SU-DHL-6 (cell line): ENCODE data around the gene CFAP92.

ENCODE experiments used
- H2AFZ ChIP-seq: fragments of 200-600 bp; sonication (generic); 2 replicates; pipeline ENCODE4 v1.6.1; 2014; ENCODE audit warnings: low read depth, mild to moderate bottlenecking, moderate library complexity, mixed read lengths, antibody characterized with exemption, low read length; ENCODE audit not compliant: severe bottlenecking
- H3F3A ChIP-seq: fragments of 200-600 bp; shearing (Covaris generic); 2 replicates; pipeline ENCODE4 v1.6.0; 2016; ENCODE audit warnings: antibody characterized with exemption, mild to moderate bottlenecking; ENCODE audit not compliant: insufficient read depth
- H3K27ac ChIP-seq: fragments of 200-600 bp; sonication (generic); 2 replicates; pipeline ENCODE4 v1.5.1; 2016; ENCODE audit warnings: low read depth, mild to moderate bottlenecking, low read length, moderate library complexity, mixed read lengths
- H3K27me3 ChIP-seq: fragments of 200-600 bp; sonication (generic), shearing (Covaris generic); 2 replicates; pipeline ENCODE4 v1.6.0; 2014; ENCODE audit warnings: mild to moderate bottlenecking, low read length
- H3K36me3 ChIP-seq: fragments of 200-600 bp; sonication (generic); 2 replicates; pipeline ENCODE4 v1.6.1; 2014; ENCODE audit warnings: mild to moderate bottlenecking, low read length, mixed read lengths
- H3K4me2 ChIP-seq: fragments of 300-600, 200-600 bp; shearing (Covaris generic), sonication (generic); 2 replicates; pipeline ENCODE4 v1.6.0; 2014; ENCODE audit warnings: low read length, low read depth, mild to moderate bottlenecking; ENCODE audit not compliant: poor library complexity, severe bottlenecking
- H3K4me3 ChIP-seq: fragments of 200-600 bp; sonication (generic); 2 replicates; pipeline ENCODE4 v1.5.1; 2014; ENCODE audit warnings: antibody characterized with exemption, low read length, mild to moderate bottlenecking, mixed read lengths; ENCODE audit not compliant: insufficient read depth, poor library complexity, severe bottlenecking
- H3K79me2 ChIP-seq: fragments of 200-600 bp; sonication (generic); 2 replicates; pipeline ENCODE4 v1.6.1; 2014; ENCODE audit warnings: mild to moderate bottlenecking, low read length, moderate library complexity; ENCODE audit not compliant: insufficient read depth
- H3K9ac ChIP-seq: fragments of 200-600 bp; sonication (generic); 2 replicates; pipeline ENCODE4 v1.7.0; 2014; ENCODE audit warnings: mild to moderate bottlenecking, low read length
- H3K9me2 ChIP-seq: fragments of 200-600 bp; sonication (generic); replicated peaks from 2 replicates; pipeline ENCODE4 v1.6.1; 2014; ENCODE audit warnings: low read length; ENCODE audit not compliant: insufficient read depth
- H3K9me3 ChIP-seq: fragments of 200-600 bp; sonication (generic); 2 replicates; pipeline ENCODE4 v1.6.1; 2014; ENCODE audit warnings: low read length, mixed read lengths; ENCODE audit not compliant: insufficient read depth
- H4K20me1 ChIP-seq: fragments of 200-600 bp; sonication (generic); 2 replicates; pipeline ENCODE4 v1.6.1; 2014; ENCODE audit warnings: low read depth, mild to moderate bottlenecking, antibody characterized with exemption, low read length, moderate library complexity, mixed read lengths
- CTCF ChIP-seq: fragments of 200-600 bp; sonication (generic); IDR thresholded peaks from one replicate; pipeline ENCODE4 v1.5.1; 2017; ENCODE audit warnings: antibody characterized with exemption, mild to moderate bottlenecking, low read length, moderate library complexity; ENCODE audit not compliant: insufficient read depth, poor library complexity, severe bottlenecking
- EZH2phosphoT487 ChIP-seq: fragments of 200-600 bp; sonication (generic), shearing (Covaris generic); conservative IDR thresholded peaks from 2 replicates; pipeline ENCODE4 v1.6.1; 2018; ENCODE audit warnings: mild to moderate bottlenecking, antibody characterized with exemption, low read length, moderate library complexity, mixed read lengths

The CFAP92 gene

GRCh38 chr3:128950223-128950938, 43.5 kb downstream of the CFAP92 start:
- no peak overlapping the region for H3K4me2 ChIP-seq
- H3K4me3 ChIP-seq = no peak overlapping the region
- H3K9ac ChIP-seq = no peak overlapping the region
- H3K36me3 ChIP-seq = no peaks in the 10 kb centered on the region
- no peaks in the 10 kb centered on the region for H3K79me2 ChIP-seq
- no peak for TF ChIP-seq EZH2phosphoT487
- no peak for TF ChIP-seq CTCF
- H4K20me1 ChIP-seq = no peaks in the 10 kb centered on the region
- no peaks in the 10 kb centered on the region for H3K9me2 ChIP-seq
- H2AFZ ChIP-seq = no peak overlapping the region
- no peak overlapping the region for H3K27ac ChIP-seq
- H3K27me3 ChIP-seq = no peaks in the 10 kb centered on the region
- no peaks in the 10 kb centered on the region for H3F3A ChIP-seq
- no peaks in the 10 kb centered on the region for H3K9me3 ChIP-seq

GRCh38 chr3:128949158-128949557, 44.7 kb downstream of the CFAP92 start:
- H3K9ac ChIP-seq = no peak overlapping the region
- H3K79me2 ChIP-seq = no peaks in the 10 kb centered on the region
- TF ChIP-seq CTCF (no peak), EZH2phosphoT487 (no peak)
- H3K9me2 ChIP-seq = no peaks in the 10 kb centered on the region
- no peak overlapping the region for H3K27ac ChIP-seq
- H3K4me2 ChIP-seq = no peak overlapping the region
- H3K36me3 ChIP-seq = no peaks in the 10 kb centered on the region
- H3K27me3 ChIP-seq = no peaks in the 10 kb centered on the region
- H4K20me1 ChIP-seq = no peaks in the 10 kb centered on the region
- no peak overlapping the region for H2AFZ ChIP-seq
- no peak overlapping the region for H3K4me3 ChIP-seq
- H3K9me3 ChIP-seq = no peaks in the 10 kb centered on the region
- no peaks in the 10 kb centered on the region for H3F3A ChIP-seq

- Histone ChIP-seq H3K27ac (no peak overlapping the region), H2AFZ (no peak overlapping the region), H3F3A (no peaks in the 10 kb centered on the region), H3K27me3 (no peaks in the 10 kb centered on the region), H3K36me3 (no peaks in the 10 kb centered on the region), H3K9ac (no peak overlapping the region), H3K4me2 (no peak overlapping the region), H3K9me3 (no peaks in the 10 kb centered on the region), H3K79me2 (no peaks in the 10 kb centered on the region), H3K4me3 (no peak overlapping the region), H3K9me2 (no peaks in the 10 kb centered on the region), H4K20me1 (no peaks in the 10 kb centered on the region)
- no peak for TF ChIP-seq EZH2phosphoT487
- no peak for TF ChIP-seq CTCF
These were observed 47.5 kb downstream of the CFAP92 start for GRCh38 chr3:128946411-128946810.
